ENCODE results near the gene ZNF385A. TPM values are rescaled to one million over a fixed set of nuclear protein-coding genes. Genes with fewer than 3 reads are reported as not detected.
A peak's percentile ranks its signal among the peaks of the same experiment; 100 is the strongest.

ZNF385A gene
- total and polyA plus RNA-seq, 2 experiments from 2014 or later = 10.9 to 21.7 TPM

DNA sequence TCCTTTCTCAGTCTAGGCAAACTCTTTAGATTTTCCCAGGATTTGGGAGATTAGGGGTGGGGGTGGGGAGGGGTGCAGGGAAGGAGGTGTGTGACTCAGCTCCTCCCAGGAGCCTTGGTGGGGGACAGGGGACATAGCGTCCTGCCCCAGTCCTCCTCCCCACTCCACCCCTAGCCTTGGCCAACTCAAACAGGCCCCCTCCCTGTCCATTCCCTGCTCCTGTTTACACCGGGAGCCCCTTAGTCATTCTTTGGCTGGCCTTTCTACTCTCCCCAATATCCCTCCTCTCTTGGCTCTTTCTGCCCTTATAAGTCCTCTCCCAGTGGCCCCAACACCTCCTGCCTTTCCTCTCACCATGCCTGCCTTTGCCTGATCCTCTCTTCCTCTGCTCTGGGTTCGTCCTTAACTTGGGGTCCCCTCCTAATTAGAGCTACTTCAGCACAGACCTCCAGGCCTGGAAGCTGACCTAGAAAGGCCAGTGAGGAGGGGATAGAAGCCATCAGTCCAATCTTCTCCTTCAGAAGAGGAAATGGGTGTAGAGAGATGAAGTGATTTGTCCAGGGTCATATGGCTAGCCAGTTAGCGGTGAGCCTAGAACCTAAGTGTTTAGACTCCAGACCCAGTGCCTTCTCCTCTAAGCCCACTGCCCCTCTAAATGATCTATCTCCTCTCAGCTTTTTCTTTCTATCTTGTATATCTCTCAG is 36.8 kb upstream of the ZNF385A start:
- H3F3A ChIP-seq (replicated peaks; ENCODE audit: low read depth) = no peaks in the 10 kb centered on the region
- Mint-ChIP-seq H3K4me3 (peak overlapping the region; percentile 8; the same call in 1 of the 3 replicates), H3K27ac (no peak overlapping the region), H3K9me3 (no peaks in the 10 kb centered on the region), H3K36me3 (ENCODE audit: low read depth) (no peaks in the 10 kb centered on the region), H3K27me3 (ENCODE audit: insufficient read depth, low read depth, poor library complexity) (peaks cover 58% of the 10 kb centered on the region), H3K4me1 (peaks cover 50% of the 10 kb centered on the region)
- H3K27me3 ChIP-seq (ENCODE audit: insufficient read depth) = peaks cover 58% of the 10 kb centered on the region
- H2AFZ ChIP-seq = peak overlapping the region; percentile 93
- H3K9me2 ChIP-seq (ENCODE audit: insufficient read depth) = no peaks in the 10 kb centered on the region
- DNase-seq (ENCODE audit: low spot score) (no peak), ATAC-seq (no peak)
- TF ChIP-seq EZH2phosphoT487 (IDR thresholded peaks at IDR 0.05; ENCODE audit: unreplicated experiment) (no peak), POLR2AphosphoS5 (IDR thresholded peaks at IDR 0.05; ENCODE audit: low read depth) (no peak), EZH2 (IDR thresholded peaks at IDR 0.05; ENCODE audit: low read depth, unreplicated experiment) (no peak), ZNF331 (CRISPR knock-in tag; IDR thresholded peaks at IDR 0.05; ENCODE audit: low read depth) (no peak), CREB1 (CRISPR knock-in tag; IDR thresholded peaks at IDR 0.05; ENCODE audit: low read depth) (no peak), JUNB (IDR thresholded peaks at IDR 0.05; ENCODE audit: unreplicated experiment) (no peak), ZNF114 (CRISPR knock-in tag; IDR thresholded peaks at IDR 0.05) (no peak), STAT1 (IDR thresholded peaks at IDR 0.05; ENCODE audit: unreplicated experiment) (no peak)
- TF ChIP-seq, protein P1, sequence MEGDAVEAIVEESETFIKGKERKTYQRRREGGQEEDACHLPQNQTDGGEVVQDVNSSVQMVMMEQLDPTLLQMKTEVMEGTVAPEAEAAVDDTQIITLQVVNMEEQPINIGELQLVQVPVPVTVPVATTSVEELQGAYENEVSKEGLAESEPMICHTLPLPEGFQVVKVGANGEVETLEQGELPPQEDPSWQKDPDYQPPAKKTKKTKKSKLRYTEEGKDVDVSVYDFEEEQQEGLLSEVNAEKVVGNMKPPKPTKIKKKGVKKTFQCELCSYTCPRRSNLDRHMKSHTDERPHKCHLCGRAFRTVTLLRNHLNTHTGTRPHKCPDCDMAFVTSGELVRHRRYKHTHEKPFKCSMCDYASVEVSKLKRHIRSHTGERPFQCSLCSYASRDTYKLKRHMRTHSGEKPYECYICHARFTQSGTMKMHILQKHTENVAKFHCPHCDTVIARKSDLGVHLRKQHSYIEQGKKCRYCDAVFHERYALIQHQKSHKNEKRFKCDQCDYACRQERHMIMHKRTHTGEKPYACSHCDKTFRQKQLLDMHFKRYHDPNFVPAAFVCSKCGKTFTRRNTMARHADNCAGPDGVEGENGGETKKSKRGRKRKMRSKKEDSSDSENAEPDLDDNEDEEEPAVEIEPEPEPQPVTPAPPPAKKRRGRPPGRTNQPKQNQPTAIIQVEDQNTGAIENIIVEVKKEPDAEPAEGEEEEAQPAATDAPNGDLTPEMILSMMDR (conservative IDR thresholded peaks at IDR 0.05; ENCODE audit: low read depth in 2 of 2) = no peak
- TF ChIP-seq, protein P2, sequence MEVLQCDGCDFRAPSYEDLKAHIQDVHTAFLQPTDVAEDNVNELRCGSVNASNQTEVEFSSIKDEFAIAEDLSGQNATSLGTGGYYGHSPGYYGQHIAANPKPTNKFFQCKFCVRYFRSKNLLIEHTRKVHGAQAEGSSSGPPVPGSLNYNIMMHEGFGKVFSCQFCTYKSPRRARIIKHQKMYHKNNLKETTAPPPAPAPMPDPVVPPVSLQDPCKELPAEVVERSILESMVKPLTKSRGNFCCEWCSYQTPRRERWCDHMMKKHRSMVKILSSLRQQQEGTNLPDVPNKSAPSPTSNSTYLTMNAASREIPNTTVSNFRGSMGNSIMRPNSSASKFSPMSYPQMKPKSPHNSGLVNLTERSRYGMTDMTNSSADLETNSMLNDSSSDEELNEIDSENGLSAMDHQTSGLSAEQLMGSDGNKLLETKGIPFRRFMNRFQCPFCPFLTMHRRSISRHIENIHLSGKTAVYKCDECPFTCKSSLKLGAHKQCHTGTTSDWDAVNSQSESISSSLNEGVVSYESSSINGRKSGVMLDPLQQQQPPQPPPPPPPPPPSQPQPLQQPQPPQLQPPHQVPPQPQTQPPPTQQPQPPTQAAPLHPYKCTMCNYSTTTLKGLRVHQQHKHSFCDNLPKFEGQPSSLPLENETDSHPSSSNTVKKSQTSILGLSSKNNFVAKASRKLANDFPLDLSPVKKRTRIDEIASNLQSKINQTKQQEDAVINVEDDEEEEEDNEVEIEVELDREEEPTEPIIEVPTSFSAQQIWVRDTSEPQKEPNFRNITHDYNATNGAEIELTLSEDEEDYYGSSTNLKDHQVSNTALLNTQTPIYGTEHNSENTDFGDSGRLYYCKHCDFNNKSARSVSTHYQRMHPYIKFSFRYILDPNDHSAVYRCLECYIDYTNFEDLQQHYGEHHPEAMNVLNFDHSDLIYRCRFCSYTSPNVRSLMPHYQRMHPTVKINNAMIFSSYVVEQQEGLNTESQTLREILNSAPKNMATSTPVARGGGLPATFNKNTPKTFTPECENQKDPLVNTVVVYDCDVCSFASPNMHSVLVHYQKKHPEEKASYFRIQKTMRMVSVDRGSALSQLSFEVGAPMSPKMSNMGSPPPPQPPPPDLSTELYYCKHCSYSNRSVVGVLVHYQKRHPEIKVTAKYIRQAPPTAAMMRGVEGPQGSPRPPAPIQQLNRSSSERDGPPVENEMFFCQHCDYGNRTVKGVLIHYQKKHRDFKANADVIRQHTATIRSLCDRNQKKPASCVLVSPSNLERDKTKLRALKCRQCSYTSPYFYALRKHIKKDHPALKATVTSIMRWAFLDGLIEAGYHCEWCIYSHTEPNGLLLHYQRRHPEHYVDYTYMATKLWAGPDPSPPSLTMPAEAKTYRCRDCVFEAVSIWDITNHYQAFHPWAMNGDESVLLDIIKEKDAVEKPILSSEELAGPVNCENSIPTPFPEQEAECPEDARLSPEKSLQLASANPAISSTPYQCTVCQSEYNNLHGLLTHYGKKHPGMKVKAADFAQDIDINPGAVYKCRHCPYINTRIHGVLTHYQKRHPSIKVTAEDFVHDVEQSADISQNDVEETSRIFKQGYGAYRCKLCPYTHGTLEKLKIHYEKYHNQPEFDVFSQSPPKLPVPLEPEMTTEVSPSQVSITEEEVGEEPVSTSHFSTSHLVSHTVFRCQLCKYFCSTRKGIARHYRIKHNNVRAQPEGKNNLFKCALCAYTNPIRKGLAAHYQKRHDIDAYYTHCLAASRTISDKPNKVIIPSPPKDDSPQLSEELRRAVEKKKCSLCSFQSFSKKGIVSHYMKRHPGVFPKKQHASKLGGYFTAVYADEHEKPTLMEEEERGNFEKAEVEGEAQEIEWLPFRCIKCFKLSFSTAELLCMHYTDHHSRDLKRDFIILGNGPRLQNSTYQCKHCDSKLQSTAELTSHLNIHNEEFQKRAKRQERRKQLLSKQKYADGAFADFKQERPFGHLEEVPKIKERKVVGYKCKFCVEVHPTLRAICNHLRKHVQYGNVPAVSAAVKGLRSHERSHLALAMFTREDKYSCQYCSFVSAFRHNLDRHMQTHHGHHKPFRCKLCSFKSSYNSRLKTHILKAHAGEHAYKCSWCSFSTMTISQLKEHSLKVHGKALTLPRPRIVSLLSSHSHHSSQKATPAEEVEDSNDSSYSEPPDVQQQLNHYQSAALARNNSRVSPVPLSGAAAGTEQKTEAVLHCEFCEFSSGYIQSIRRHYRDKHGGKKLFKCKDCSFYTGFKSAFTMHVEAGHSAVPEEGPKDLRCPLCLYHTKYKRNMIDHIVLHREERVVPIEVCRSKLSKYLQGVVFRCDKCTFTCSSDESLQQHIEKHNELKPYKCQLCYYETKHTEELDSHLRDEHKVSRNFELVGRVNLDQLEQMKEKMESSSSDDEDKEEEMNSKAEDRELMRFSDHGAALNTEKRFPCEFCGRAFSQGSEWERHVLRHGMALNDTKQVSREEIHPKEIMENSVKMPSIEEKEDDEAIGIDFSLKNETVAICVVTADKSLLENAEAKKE (CRISPR knock-in tag; IDR thresholded peaks at IDR 0.05) = no peak
- peaks cover 7% of the 10 kb centered on the region for H3K79me2 ChIP-seq (replicated peaks; ENCODE audit: insufficient read depth)
- no peak overlapping the region for H3K27ac ChIP-seq (ENCODE audit: low read depth)
- peaks cover 32% of the 10 kb centered on the region for H3K4me1 ChIP-seq (ENCODE audit: insufficient read depth)
- 0 out of 2 replicates have a peak overlapping the region, but pooled peaks have one; percentile 32 for H3K4me3 ChIP-seq
- H4K20me1 ChIP-seq (replicated peaks; ENCODE audit: insufficient read depth) = no peaks in the 10 kb centered on the region
- no peaks in the 10 kb centered on the region for H3K36me3 ChIP-seq (ENCODE audit: insufficient read depth)
- peak overlapping the region; percentile 98; the same call in 1 of the 2 replicates for H3K4me2 ChIP-seq
